NB4 (cell line): ENCODE data around the gene HDAC4.

ENCODE experiments used
- CTCF ChIP-seq: IDR thresholded peaks from one replicate; pipeline ENCODE4 v1.5.1; 2012; ENCODE audit warnings: low read depth, low read length
- MYC ChIP-seq: IDR thresholded peaks from 2 replicates; pipeline ENCODE4 v1.6.1; 2011; ENCODE audit warnings: low read depth, low read length

- TF ChIP-seq CTCF: no peak
- TF ChIP-seq MYC: no peak
These were observed 19.3 kb upstream of the HDAC4 start for GRCh38 chr2:239420082-239420481.
